ENCODE results near the gene FGD3.

GRCh38 chr9:93076101-93076791, 128.9 kb downstream of the FGD3 start:
- no peak for TF ChIP-seq CTCF (IDR thresholded peaks at IDR 0.05; ENCODE audit: low read depth, low read length, missing input control)
- no peak for TF ChIP-seq HNF4G (IDR thresholded peaks at IDR 0.05)
- no peak for TF ChIP-seq JUND (IDR thresholded peaks at IDR 0.05)
- TF ChIP-seq RAD21 (IDR thresholded peaks at IDR 0.05) = no peak

Measured in liver (tissue), 3 donors.